Bone marrow (tissue), 2 donors: Measurements from ENCODE around the gene GDF9.

Source experiments
- DNase-seq, 2 donors: peaks; one replicate each; lab custom pipeline; 2025; lab: John Stamatoyannopoulos, UW

The GDF9 gene, protein sequence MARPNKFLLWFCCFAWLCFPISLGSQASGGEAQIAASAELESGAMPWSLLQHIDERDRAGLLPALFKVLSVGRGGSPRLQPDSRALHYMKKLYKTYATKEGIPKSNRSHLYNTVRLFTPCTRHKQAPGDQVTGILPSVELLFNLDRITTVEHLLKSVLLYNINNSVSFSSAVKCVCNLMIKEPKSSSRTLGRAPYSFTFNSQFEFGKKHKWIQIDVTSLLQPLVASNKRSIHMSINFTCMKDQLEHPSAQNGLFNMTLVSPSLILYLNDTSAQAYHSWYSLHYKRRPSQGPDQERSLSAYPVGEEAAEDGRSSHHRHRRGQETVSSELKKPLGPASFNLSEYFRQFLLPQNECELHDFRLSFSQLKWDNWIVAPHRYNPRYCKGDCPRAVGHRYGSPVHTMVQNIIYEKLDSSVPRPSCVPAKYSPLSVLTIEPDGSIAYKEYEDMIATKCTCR

GRCh38 chr5:132866342-132867045 lies at the start of gene GDF9, which contains the start of gene UQCRQ:
GDF9 (minus strand) TSS chr5:132866469; CDS start chr5:132864533, 1,936 bp downstream.
UQCRQ (plus strand) TSS chr5:132866642; CDS start chr5:132866882, 240 bp downstream.
- peak; percentile 86 to 99 for DNase-seq

- DNase-seq = no peak
Observed at GRCh38 chr5:132915681-132916080, 49.4 kb upstream of the GDF9 start.

DNA sequence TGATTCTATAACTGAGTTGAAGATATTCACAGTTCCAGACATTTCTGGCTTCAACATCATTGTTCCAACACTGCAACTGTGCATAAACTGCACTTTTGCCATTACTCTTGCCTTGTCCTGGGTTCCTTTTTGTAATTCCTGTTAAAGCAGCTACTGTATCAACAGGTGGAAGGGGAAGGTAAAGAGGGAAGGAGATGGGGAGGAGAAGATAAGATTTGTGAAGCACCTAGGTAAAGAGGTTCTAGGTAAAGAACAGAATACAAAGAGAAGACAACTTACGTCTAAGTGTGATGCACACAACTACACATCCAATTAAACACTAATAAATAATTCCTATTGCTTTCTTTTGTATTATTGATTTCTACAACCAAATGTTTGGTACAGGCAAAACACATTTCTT lies 43.4 kb upstream of the GDF9 start:
- DNase-seq = no peak

DNA sequence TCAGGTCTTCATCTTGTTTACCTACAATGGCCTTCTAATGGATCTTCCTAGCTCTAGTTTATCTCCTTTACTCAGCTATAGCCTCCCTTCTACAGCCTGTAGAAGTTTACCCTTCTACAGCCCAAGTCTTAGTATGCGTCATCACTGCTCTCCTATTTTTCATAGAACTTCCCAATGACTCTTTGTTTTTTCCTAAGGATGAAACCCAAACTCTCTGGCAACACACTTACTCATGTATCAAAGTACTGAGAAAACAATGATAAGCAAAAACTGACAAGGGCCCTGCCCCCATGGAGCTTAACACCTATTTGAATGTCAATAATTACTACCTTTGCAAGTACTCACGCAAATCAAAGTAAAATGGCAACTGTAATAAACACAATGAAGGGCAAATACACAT lies 40.9 kb upstream of the GDF9 start:
- no peak for DNase-seq

- DNase-seq = no peak
Observed at GRCh38 chr5:132905938-132906337, 39.7 kb upstream of the GDF9 start.

DNA sequence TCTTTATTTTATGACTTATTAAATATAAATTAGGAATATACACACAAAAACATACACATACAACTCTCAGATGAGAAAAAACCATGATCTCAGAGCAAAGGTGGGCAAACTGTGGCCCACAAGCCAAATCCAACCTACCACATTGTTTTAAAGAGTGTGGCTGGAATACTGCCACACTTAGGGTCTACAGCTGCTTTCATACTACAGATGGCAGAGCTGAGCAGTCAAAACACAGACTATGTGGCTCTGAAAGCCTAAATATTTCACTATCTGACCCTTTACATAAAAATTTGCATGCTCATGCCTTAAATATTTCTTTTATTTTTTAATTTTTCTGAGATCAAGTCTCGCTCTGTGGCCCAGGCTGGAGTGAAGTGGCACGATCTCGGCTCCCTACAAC lies 35.5 kb upstream of the GDF9 start:
- no peak for DNase-seq

DNA sequence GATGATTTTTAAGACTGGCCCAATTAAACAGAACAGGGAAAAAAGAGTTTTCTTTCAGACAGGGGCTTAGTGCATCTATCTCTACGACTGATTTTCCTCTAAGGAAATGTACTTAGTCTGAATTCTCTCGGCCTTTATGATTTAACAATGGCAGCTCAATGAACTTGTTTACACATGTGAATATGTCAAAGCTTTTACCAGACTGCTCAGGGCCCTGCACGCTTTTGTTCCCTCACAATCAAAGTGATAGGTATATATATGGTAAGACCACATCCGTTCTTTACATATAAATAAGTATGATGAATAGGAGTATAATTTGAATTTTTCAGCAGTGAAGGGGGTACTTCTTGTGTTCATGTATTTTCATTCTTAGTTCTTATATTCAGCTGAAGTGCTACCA lies 34.8 kb upstream of the GDF9 start:
- DNase-seq = no peak

- no peak for DNase-seq
Observed at GRCh38 chr5:132898094-132898493, 31.8 kb upstream of the GDF9 start.

DNA sequence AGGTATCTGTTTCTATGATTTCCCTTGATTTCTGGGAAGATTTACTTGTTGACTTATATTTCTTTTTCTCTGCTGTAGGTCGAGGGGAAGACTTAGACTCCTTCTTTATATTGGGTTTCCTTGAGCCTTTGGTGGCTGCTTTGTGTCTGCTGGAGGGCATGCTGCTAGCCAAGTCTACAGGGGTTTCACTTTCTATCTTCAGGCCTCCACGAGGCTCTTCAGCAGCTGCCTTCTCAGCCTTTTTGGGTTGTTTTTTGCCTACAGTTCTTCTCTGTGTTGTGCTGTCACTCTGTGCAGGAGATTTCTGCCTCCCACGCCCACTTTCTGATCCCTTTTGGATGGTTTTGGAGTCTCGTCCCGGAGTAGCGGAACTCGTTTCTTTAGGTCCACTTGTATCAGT lies 30.4 kb upstream of the GDF9 start:
- no peak for DNase-seq

DNA sequence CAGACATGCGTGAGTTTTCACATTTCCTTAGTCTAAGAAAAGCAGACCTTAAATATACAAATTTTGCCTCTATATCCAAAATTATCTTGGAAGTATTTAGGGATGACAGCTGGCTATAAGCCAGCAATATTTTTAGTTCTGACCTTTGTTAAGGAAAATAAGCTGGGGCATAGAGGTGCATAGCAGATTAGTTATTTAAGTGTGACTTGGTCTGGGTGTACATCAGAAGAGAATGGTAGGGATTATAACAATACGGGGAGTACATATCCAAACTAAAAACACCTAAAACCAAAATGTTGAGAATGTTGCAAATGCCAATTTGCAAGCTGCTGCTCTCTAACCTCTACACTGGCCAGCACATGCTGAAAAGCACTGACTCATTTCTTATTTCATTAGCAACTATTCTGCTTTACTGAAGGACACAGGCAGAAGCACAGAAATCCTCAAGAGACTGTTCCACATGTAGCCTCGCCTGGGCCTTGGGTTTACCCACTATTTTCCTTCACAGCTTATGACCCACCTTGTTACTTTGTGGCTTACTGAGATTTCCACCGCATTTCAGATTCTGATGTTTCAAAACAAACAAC lies 29.5 kb upstream of the GDF9 start:
- DNase-seq = no peak

DNA sequence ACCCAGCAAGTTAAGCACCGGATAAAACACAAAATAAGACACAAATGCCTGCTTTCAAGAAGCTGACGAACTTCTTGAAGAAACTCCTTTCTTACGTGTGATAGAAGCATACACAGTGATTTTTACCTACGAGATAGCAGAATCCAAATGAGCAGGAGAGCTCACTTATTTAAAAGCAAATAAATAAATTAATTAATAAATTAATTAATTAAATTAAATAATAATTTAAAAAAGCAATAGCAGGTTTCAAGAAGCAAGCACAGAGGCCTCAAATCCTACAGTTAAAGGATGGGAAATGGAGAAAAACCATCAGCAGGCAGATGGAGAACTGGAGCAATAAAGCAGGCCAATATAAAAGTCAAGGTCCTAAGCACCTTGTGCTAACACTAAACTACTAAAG lies 24.5 kb upstream of the GDF9 start:
- no peak for DNase-seq

DNA sequence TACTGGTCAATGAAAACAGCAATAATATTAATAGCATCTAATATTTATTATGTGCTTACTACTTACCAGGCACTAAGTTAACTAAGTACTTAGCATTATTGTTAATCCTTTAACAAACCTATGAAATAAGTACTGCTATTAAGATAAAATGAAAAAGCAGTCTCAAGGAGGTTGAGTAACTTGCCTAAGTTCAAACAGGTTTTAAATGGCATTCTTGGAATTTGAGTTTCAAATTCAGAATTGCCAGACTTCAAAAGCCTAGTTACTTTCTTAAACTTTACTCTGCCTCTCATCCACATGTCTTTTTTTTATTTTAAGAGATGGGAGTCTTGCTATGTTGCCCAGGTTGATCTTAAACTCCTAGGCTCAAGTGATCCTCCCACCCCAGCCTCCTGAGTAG lies 23.2 kb upstream of the GDF9 start:
- no peak for DNase-seq

- no peak for DNase-seq
Observed at GRCh38 chr5:132887283-132887682, 21.0 kb upstream of the GDF9 start.

DNA sequence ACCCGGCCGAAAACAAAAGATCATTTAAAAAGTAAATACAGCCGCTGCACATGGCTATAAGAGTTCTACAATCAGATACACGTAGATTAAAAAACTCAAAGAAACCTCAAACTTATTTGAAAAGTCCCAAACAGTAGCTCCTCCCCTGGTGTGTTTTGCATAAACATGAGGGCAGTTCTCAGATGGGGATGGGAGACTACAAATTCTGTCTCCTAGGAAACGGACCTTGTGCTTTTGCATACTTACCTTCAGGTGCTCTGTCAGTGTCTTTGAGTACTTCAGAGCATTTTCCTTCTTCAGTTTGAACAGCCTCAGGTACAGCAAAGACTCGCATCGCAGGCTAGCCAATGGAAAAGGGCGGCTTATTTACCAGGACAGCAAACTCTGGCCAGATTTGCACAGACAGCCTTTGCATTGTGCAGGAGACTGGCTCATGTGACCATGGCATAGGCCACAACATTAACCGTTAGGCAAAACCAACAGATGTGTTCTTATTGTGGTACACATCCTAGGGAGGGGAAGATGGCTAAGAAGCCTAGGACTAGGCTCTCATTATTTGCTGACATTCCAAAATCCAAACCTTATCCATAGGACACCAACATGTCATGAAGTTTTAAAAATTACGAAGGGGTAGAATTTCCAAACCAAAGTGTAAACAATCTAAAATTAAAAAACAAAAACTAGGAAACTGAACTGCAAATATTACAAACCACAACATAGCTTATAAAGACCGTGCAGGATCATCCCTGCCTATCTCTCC lies 20.0 kb upstream of the GDF9 start:
- no peak for DNase-seq

- DNase-seq = no peak
Observed at GRCh38 chr5:132884548-132884947, 18.3 kb upstream of the GDF9 start.

DNA sequence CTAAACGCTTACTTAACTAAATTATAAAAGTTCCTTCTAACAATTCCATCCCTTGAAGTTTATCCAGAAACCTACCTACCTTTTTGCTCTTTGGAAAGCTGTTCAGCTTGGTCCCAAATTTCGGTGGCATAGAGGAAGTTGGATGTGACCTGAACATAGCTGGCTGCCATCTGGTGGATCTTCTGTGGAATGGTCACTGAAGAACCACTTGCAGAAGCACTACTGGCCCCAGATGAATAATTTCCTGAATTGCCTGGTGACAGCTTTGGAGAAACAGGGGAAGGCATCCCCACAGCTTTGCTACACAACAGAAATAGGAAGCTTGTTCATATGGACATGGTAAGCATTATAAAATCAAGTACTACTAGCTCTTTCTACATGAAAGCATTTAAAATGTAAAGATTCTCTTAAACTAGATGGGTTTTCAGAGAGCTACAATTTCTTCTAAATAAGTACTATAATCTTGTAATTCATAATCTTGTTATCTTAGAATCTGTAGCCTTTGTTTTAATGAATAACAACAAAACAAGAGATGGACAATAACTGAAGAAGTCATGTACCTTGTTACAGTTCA lies 17.1 kb upstream of the GDF9 start:
- DNase-seq = peak in 1 of 2 donors; percentile 54

GRCh38 chr5:132877938-132878337 lies 11.7 kb upstream of the GDF9 start:
- no peak for DNase-seq

DNA sequence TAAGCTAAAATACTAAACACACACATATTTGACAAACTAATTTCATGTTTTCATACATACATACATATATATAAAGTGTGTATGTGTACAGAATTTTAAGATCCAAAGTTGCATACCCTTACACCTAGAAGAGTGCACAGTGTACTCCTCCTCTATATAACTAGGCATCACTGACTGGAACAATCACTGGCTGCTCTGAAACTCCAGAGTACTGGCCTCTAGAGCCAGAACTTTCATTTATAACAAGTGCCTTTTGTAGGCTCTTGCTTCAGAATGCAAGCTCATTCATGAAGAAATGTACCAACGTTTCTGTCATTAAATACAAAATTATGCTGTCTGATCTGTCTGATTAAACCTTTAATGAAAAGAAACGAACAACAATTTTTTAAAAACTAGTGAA lies 11.2 kb upstream of the GDF9 start:
- no peak for DNase-seq

DNA sequence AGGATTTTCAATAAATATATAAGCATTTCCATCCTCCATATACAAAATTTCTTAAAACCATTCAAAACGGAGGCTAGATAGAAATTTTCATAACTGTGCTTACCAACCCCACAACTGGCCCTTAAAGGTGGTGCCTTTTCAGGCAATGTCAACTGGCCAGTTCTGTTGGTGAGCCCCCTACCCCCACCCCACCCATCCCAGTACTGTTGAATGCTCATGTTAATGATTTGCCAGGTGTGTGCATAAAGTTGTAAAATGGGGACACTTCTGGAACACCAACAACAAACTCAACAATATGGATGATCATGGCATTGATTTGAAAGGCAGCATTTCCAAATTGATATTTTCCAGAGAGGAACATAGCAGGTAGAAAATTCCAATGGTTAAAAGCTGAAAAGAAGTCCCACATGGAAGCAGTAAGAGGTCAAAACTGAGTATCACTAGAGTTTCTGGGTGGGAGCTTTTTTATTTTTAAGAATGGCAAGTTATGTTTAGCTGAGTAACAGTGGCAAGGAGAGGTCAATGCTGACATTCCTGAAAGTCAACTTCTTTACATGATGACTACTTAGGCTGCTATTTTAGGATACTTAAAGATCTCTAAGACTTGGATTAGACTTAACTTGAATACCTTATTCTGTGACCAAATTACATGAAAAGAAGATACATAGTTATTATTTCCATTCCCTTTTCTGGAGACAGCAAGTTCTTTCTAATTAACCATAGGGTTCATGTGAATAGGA lies 9.9 kb upstream of the GDF9 start:
- no peak for DNase-seq

GRCh38 chr5:132873930-132874271 lies 7.6 kb upstream of the GDF9 start:
- no peak for DNase-seq
